Heart left ventricle (tissue), 16 donors: ENCODE measurements around the gene MPRIP. TPM values are rescaled to one million over a fixed set of nuclear protein-coding genes. Genes with fewer than 3 reads are reported as not detected.

Experiments
- ATAC-seq, 4 donors: fragments of 200-7000 bp; cut with Tn5 transposase; one replicate each; pipeline ENCODE4 v1.9.1; 2020 to 2022; ENCODE audit warnings: moderate library complexity in 4 of 4, mild to moderate bottlenecking in 3 of 4, moderate number of reproducible peaks in 1 of 4
- DNase-seq, 5 donors: peaks; one replicate each; pipeline ENCODE4 v3.0.0-alpha.2; 2020
- H3K27ac ChIP-seq, 12 donors: fragments of 200-600 bp; sonication (generic) in 4 of 12; one replicate each; pipeline versions ENCODE4 v1.5.0 to v1.8.0; 2016 to 2022; ENCODE audit warnings: mild to moderate bottlenecking in 2 of 12
- H3K27me3 ChIP-seq, 9 donors: fragments of 200-600 bp; sonication (generic) in 2 of 9; one replicate each; pipeline versions ENCODE4 v1.5.1 to v1.8.0; 2016 to 2022; ENCODE audit warnings: mild to moderate bottlenecking in 3 of 9
- H3K36me3 ChIP-seq, 9 donors: fragments of 200-600 bp; sonication (generic) in 2 of 9; one replicate each; pipeline versions ENCODE4 v1.5.0 to v1.8.0; 2018 to 2022; ENCODE audit warnings: mild to moderate bottlenecking in 2 of 9
- H3K4me1 ChIP-seq, 12 donors: fragments of 200-600 bp; sonication (generic) in 4 of 12; one replicate each; pipeline versions ENCODE4 v1.5.0 to v1.8.0; 2016 to 2022; ENCODE audit warnings: mild to moderate bottlenecking in 3 of 12
- H3K4me3 ChIP-seq, 12 donors: fragments of 200-600 bp; sonication (generic) in 4 of 12; one replicate each; pipeline versions ENCODE4 v1.5.0 to v1.8.0; 2017 to 2022; ENCODE audit warnings: mild to moderate bottlenecking in 9 of 12, moderate library complexity in 4 of 12
- H3K9me3 ChIP-seq, 12 donors: fragments of 200-600 bp; sonication (generic) in 4 of 12; one replicate each; pipeline versions ENCODE4 v1.5.0 to v1.8.0; 2016 to 2022; ENCODE audit warnings: mild to moderate bottlenecking in 1 of 12
- CTCF ChIP-seq, 12 donors: fragments of 200-600 bp; sonication (generic) in 4 of 12; IDR thresholded peaks; one replicate each; pipeline versions ENCODE4 v1.5.0 to v1.8.0; 2018 to 2022; ENCODE audit warnings: antibody characterized with exemption in 12 of 12, mild to moderate bottlenecking in 5 of 12
- POLR2A ChIP-seq, 2 donors: fragments of 450-650 bp; IDR thresholded peaks; one replicate each; pipeline ENCODE4 v1.6.1; 2017; ENCODE audit warnings: antibody characterized with exemption in 2 of 2, mild to moderate bottlenecking in 2 of 2, moderate library complexity in 2 of 2
- WGBS, 4 donors: extraction: QIAGEN DNeasy Blood & Tissue Kit in 2 of 4; methylation state at CpG; one replicate each; pipeline versions ENCODE4 v1.1.5 to v1.1.7; 2013 to 2018; 5-methylcytosine and 5-hydroxymethylcytosine counted together
- intact Hi-C, 10 donors: fragments of 100-400 bp; cut with DNase I; formaldehyde crosslinking; loops; one replicate each; pipeline versions ENCODE4 v1.11.1 to v1.14.2; 2022
- polyA plus RNA-seq, 2 donors: library from polyadenylated mRNA; stranded (reverse); fragments of 200-250 nt; gene quantifications; one replicate each; pipeline ENCODE4 v1.2.3, GENCODE V29; 2013
- total RNA-seq, 9 donors: library from RNA; depleted of rRNA in 2 of 9; stranded (reverse); fragments of >200 nt in 2 of 9; fragmentation: NEBNext Ultra II Directional in 3 of 9; extraction: Animal tissue kit (Norgen Biotek cat#: 25700) in 3 of 9; gene quantifications; one replicate each; pipeline versions ENCODE4 v1.1.0 to v1.2.4, GENCODE V29; 2016 to 2023
- donor health status: ischemic (EF 13 %, LVEDD 7.1; RV severe dilation, severe dysfunction).
- donor health status: healthy with polysubstance abuse.
- donor health status: DM: no; HTN: yes; CAD: no.
- donor health status: DM: no; HTN: no; CAD: no.
- donor health status: ischemic (EF 25% LVEDD 6.9; RV normal size, moderate dysfunction).
- donor health status: ischemic (EF 25% LVEDD 5.7; RV mildly dilated, moderate dysfunction).
- donor health status: healthy.
- donor health status: DM: yes; HTN: yes; CAD: no.
- donor health status: ischemic (EF 35%, LVEDD 5.7; RV mildly dilated, moderate dysfunction).
- donor health status: nonischemic (EF 11% LVEDD 7.7; RV severe dilation, severe dysfunction).
- donor health status: DM: yes; HTN: yes; CAD: no.
- donor health status: PGD.
- donor health status: ischemic (EF 29% LVEDD 5.4; RV normal size, mild dysfunction).
- donor health status: nonischemic (EF 23%, LVEDD 6.1; RV moderate dilation, normal function).

Gene MPRIP
- total and polyA plus RNA-seq, 11 donors = 131 to 686 (median 343) TPM

- Histone ChIP-seq H3K4me3 (no peak overlapping the region), H3K9me3 (no peaks in the 10 kb centered on the region), H3K36me3 (peaks cover 0 to 57% (median 54%) of the 10 kb centered on the region in 9 donors), H3K27me3 (no peaks in the 10 kb centered on the region), H3K4me1 (peaks cover 0 to 74% (median 44%) of the 10 kb centered on the region in 12 donors), H3K27ac (peak overlapping the region in 6 of 12 donors; percentile 6 to 66 (median 25))
- DNase-seq (no peak), ATAC-seq (no peak)
- WGBS, 4 donors = 47 to 58% (median 53%) methylated on average over 11 of the region's 11 CpGs
- TF ChIP-seq CTCF (IDR thresholded peaks at IDR 0.05) (no peak), POLR2A (IDR thresholded peaks at IDR 0.05) (no peak)
- intact Hi-C loops = loop anchor here in 2 of 10 donors (10.0 kb wide), 2 partner anchors 47 to 87 kb away; no protein-coding TSS in a partner anchor
These were observed 190.0 kb downstream of the MPRIP start for GRCh38 chr17:17232303-17232621.

GRCh38 chr17:17235212-17236174, 193.2 kb downstream of the MPRIP start:
- Histone ChIP-seq H3K36me3 (peaks cover 0 to 26% (median 22%) of the 10 kb centered on the region in 9 donors), H3K9me3 (no peaks in the 10 kb centered on the region), H3K27ac (peak overlapping the region in 11 of 12 donors; percentile 22 to 99 (median 95)), H3K4me3 (peak overlapping the region in 11 of 12 donors; percentile 77 to 100 (median 96)), H3K27me3 (no peaks in the 10 kb centered on the region), H3K4me1 (peaks cover 0 to 60% (median 33%) of the 10 kb centered on the region in 12 donors)
- no peak for DNase-seq
- peak in 3 of 4 donors; percentile 3 to 21 (median 6) for ATAC-seq
- no peak for TF ChIP-seq CTCF (IDR thresholded peaks at IDR 0.05)
- no peak for TF ChIP-seq POLR2A (IDR thresholded peaks at IDR 0.05)
- WGBS, 4 donors = 45 to 51% (median 49%) methylated on average over 19 of the region's 19 CpGs
- intact Hi-C loops = loop anchor here in 5 of 10 donors (2.0 to 10.0 kb wide), 8 partner anchors 47 to 233 kb away; partner anchors contain the start of gene COPS3 (in 1 of the 5)

GRCh38 chr17:17236295-17237025, 194.2 kb downstream of the MPRIP start:
- no peak for DNase-seq
- intact Hi-C loops = loop anchor here in 5 of 10 donors (2.0 to 10.0 kb wide), 8 partner anchors 46 to 234 kb away; partner anchors contain the start of gene COPS3 (in 1 of the 5)
- no peaks in the 10 kb centered on the region for H3K27me3 ChIP-seq
- H3K27ac ChIP-seq = peak overlapping the region; percentile 92 to 99 (median 94)
- WGBS, 4 donors = 0 to 1% (median 1%) methylated on average over 25 to 31 of the region's 31 CpGs
- peak in 3 of 4 donors; percentile 9 to 21 (median 14) for ATAC-seq
- peak overlapping the region; percentile 77 to 100 (median 96) for H3K4me3 ChIP-seq
- TF ChIP-seq CTCF (IDR thresholded peaks at IDR 0.05) (no peak), POLR2A (IDR thresholded peaks at IDR 0.05) (no peak)
- H3K4me1 ChIP-seq = peaks cover 0 to 56% (median 33%) of the 10 kb centered on the region in 12 donors
- no peaks in the 10 kb centered on the region for H3K9me3 ChIP-seq
- peaks cover 0 to 16% (median 12%) of the 10 kb centered on the region in 9 donors for H3K36me3 ChIP-seq
